ENCODE measurements around the gene PRPH.

- TF ChIP-seq CBX5 (CRISPR knock-in tag; IDR thresholded peaks at IDR 0.05; ENCODE audit: borderline replicate concordance) (no peak), FOXA1 (IDR thresholded peaks at IDR 0.05) (no peak), FOXA1 (CRISPR knock-in tag; IDR thresholded peaks at IDR 0.05) (no peak), EEA1 (CRISPR knock-in tag; IDR thresholded peaks at IDR 0.05; ENCODE audit: borderline replicate concordance) (no peak)
These were observed 27.4 kb downstream of the PRPH start for GRCh38 chr12:49322367-49322707.

Measured in HepG2 (cell line).